DMS79 (cell line): ENCODE results near the gene SMYD3.
"Not testable (repeated sequence)": the region's sequence is repeated elsewhere in the genome, so short reads cannot be mapped to it uniquely, and the experiment has no call there.

Experiments used
- DNase-seq: peaks from one replicate; lab custom pipeline; 2025; lab: John Stamatoyannopoulos, UW

SMYD3 gene

DNA sequence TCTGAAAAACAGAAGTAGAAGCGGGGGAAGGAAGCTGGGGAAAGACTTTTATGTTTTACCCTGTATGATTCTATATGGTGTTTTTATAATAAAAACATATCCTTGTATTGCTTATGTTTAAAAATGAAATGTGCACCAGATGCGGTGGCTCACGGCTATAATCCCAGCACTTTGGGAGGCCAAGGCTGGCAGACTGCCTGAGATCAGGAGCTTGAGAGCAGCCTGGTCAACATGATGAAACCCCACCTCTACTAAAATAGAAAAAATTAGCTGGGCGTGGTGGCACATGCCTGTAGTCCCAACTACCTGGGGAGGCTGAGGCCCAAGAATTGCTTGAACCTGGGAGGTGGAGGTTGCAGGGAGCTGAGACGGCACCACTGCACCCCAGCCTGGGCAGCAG is 155.4 kb downstream of the SMYD3 start:
- DNase-seq: no peak

DNA sequence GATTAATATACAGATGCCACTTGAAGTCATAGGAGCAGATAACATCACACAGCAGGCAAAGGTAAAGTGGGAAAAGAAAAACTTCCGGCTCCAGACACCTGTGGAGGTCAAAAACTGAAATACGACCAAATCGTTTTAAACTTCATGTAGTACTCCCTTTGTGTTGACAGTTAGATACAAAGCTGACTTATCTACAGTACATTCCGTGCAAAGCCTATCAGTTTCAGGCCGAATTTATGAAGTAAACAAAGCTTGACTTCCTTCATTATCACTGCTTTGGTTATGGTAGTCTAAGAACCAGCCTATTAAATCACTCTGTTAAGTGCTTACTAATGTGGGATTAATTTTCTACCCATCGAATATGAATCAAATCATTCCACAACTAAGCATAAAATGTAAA is 156.3 kb downstream of the SMYD3 start:
- no peak for DNase-seq

DNA sequence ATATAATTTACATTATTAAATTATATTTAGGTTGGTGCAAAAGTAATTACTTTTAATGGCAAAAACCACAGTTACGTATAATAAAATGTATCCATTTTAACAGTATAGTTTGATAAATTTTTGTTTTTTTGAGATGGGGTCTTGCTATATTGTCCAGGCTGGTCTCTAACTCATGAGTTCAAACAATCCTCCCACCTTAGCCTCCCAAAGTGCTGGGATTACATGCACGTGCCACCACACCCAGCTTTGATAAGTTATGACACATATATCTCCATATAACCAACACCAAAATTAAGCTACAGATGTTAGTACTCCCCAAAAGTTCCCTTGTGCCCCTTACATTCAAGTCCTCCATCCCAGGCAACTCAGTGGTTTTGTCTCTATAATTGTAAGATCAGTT is 163.1 kb downstream of the SMYD3 start:
- no peak for DNase-seq

DNA sequence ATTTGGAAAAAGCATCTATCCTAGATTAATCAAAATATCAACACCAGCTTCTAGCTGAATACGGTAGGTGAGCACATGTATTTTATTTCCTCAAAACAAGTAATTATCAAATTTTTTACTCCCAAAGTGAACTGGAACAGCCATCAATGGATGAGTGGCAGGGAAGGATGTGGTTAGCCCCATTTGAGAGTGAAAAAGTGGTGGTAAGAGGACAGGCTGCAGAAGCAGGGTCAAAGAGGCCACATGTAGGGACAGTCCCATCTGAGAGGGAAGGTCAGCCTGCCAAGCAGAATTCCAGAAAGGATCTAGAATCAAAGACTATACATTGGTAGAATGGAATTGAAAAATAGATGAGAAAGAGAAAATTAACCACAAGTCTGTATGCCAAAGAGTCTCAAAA is 163.8 kb downstream of the SMYD3 start:
- no peak for DNase-seq

DNA sequence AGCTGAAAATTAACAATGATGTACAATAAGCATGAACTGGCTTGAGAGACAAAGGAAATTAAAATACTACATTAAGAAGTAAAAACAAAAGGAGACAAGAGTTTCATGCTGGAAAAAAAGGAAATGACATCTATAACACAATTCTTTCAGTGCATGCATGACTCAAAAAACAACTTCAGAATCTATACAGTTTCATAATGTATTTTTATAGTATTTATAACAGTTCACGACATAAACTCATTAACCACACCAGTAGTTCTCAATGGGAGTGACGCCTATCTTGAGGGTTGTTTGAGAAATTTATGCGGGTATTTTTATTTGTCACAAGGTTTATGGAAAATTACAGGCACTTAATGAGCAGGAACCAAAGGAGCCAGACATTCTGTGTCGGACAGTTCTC is 168.5 kb downstream of the SMYD3 start:
- DNase-seq: no peak

DNA sequence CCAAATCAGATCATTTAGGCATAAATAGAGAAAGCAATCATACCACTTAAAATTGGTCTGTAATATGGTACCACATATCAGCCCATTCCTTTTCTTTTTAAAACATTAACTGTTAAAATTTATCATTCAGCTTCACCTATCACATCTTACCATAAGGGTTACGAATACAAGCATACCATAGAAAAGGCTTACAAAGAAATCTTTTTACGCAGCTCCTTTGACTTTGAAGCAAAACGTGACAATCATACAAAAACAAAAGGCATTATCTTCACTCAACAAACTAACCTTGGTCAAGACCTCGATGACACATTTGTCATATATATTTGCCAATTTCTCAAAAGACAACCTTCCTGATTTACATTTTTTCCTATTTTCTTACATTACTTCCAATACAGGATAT is 169.0 kb downstream of the SMYD3 start:
- no peak for DNase-seq

DNA sequence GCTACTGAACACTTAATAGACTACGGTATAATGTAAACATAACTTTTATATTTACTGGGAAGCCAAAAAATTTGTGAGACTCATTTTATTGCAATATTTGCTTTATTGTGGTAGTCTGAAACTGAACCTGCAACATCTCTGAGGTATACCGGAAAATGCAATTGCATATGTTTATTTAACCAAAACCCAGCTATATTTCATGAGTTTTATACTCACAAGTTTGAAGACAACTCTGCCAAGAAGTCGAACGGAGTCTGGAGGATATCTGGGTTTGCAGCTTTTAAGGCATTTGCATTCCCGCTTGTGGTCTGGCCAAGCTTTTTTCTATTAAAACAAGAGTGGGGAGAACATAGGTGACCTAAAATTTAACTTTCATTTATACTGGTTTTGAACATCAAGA is 171.9 kb downstream of the SMYD3 start:
- no peak for DNase-seq

DNA sequence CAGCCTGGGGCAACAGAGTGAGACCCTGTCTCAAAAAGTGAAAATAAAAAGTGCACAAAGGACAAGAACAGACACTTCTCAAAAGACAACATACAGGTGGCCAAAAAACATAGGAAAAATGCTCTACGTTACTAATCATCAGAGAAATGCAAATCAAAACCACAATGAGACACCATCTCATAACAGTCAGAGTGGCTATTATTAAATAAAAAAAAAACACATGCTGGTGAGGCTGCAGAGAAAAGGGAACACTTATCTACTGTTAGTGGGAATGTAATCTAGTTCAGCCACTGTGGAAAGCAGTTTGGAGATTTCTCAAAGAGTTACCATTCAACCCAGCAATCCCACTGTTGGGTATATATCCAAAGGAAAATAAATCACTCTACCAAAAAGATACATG is 173.2 kb downstream of the SMYD3 start:
- DNase-seq: no peak

DNA sequence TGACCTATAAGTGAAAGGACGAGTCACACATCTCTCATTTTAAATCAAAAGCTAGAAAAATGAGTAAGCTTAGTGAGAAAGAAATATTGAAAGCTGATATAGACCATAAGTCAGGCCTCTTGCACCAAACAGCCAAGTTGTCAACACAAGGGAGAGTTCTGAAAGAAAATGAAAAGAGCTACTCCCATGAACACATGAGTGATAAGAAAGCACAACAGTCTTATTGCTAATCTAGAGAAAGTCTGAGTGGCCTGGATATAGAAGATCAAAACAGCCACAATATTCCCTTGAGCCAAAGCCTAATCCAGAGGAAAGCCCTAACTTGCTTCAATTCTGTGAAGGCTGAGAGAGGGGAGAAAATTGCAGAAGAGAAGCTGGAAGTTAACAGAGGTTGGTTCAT is 175.0 kb downstream of the SMYD3 start:
- DNase-seq: no peak

DNA sequence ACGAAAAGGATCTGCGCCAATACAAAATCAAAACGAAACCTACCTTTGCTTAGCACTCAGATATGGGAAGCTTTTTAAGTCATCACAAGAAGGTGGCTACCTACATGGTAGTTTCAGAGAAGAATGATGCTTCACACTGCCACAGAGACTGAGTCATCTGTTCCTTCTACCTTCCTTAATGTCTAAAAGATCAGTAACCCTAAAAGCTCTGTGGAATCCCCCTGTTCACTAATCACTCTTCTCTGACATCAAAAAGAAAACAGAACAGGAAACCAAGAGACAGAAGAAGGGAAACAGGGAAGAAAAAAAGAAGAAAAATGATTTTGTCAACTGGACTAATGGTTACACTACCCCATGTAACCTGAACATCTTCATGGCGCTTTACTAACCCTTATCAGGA is 177.2 kb downstream of the SMYD3 start:
- no peak for DNase-seq

DNA sequence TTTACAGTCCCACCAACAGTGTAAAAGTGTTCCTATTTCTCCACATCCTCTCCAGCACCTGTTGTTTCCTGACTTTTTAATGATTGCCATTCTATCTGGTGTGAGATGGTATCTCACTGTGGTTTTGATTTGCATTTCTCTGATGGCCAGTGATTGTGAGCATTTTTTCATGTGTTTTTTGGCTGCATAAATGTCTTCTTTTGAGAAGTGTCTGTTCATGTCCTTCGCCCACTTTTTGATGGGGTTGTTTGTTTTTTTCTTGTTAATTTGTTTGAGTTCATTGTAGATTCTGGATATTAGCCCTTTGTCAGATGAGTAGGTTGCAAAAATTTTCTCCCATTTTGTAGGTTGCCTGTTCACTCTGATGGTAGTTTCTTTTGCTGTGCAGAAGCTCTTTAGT is 177.8 kb downstream of the SMYD3 start:
- not testable (repeated sequence) for DNase-seq

DNA sequence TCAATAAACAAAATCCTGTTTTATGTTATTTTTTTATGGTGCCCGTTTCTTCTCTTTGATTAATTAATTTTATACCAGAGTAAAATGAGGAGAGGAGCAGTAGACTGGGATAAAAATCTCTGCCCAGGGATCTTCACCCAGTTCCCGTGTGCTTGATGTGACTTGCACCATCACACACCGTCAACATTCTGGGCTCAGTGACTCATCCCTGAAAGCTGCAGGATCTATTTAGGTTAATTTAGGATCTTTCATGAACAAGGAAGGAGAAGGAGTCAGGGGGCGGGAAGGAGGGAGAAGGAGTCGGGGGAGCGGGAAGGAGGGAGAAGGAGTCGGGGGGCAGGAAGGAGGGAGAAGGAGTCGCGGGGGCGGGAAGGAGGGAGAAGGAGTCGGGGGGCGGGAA is 182.4 kb downstream of the SMYD3 start:
- no peak for DNase-seq

DNA sequence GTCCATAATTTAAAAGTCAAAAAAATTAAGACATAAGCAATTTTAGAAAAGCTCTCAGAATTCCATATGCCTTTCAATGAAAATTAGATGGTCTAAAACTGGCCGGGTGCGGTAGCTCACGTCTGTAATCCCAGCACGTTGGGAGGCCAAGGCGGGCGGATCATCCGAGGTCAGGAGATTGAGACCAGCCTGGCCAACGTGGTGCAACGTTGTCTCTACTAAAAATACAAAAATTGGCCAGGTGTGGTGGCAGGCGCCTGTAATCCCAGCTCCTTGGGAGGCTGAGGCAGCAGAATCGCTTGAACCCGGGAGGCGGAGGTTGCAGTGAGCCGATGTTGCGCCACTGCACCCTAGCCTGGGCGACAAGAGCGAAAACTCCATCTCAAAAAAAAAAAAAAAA is 183.0 kb downstream of the SMYD3 start:
- DNase-seq: not testable (repeated sequence)

DNA sequence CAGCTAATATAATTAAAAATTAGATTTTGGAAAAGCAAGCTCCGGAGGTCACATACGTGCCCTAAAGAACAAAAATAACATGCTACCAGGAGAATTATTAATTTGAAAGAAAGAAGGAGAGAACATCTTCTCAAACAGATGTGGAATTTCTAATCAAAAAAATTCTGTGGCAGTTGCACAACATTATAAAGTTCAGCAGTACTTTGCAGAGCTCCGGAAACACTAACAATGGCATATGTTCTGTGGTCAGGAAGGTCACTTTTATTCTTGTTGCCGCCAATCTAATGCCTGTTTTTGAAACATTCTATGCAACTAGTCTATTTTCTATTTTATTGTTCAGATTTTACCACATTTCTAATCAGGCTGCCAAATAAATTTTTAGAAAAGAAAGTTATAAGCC is 186.8 kb downstream of the SMYD3 start:
- DNase-seq: no peak

DNA sequence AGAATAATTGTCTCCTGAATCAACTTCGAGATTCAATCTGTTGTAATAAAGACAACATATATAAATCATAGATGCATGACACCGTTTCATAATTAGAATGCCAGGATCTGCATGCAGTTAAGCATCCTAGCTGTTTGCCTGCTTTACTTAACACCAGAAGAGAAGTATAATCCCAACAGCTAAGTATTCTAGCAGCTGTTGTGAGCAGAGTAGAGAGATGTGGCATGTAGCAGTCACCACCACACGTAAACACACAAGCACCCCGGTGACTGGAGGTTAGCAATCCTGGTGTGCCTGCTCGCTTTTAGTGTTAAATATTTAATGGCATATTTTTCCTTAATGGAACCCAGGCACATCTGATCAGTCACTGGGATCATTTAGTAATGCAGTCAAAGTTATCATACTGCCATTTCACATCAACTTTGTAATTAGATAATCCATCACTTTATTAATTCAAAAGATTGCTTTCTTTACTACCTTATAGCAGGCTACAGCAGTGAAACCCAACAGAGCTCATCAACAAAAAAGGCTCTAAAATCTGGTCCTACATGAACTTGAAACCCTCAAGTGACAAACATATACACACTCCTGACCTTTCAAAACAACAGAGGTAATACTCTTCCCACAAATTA is 187.9 kb downstream of the SMYD3 start:
- DNase-seq: no peak

DNA sequence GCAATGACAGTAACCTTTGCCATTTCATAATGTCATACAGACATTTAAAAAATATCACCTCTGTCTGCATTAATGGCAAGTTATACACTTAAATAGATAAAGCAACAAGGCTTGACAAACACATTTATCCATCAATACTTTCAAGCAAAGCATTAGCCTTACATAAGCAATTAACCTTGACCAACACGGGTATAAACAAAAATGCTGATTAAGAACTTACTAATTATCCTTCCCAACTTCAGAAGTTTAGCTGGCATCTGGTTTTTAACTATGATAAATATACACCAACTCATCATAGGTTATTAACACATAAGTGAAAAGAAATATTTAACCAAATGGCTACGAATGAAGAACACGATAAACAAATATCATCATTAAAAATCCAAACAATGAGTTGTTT is 188.5 kb downstream of the SMYD3 start:
- no peak for DNase-seq

DNA sequence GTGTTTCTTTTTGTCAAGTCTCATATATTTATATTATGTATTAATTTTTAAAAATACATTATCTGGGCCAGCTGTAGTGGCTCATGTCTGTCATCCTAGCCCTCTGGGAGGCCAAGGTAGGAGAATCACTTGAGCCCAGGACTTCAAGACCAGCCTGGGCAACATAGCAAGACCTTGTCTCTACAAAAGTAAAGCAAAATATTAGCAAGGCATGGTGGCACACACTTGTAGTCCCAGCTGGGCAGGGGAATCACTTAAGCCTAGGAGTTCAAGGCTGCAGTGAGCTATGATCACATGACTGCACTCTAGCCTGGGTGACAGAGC is 189.1 kb downstream of the SMYD3 start:
- no peak for DNase-seq

DNA sequence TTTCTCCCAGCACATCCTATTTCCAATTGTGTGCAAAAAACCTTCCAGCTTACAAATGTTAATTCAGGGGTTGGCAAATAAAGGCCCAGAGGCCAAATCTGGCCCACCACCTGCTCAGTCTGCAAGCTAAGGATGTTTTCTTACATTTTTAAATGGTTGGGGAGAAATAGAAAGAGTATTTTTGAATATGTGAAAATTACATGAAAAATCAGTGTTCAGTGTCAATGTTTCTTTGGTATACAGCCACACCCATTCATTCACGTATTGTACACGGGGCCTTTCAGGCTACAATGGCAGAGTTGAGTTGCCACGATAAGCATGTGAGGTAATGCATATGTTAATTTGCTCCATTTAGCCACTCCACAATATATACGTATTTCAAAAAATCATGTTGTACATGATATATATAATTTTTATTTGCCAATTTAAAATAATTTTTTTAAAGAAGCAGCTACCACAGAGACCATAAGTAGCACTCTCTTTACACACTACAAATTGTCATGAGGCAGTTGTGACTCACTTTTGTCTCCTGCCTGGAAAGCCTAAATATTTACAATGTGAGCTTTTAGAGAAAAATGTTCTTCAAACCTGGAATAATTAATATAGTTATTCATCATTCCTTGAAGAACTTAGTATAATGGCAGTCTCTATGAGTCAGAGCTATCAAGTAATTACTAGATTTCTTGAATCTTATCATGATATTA is 189.6 kb downstream of the SMYD3 start:
- DNase-seq: no peak

DNA sequence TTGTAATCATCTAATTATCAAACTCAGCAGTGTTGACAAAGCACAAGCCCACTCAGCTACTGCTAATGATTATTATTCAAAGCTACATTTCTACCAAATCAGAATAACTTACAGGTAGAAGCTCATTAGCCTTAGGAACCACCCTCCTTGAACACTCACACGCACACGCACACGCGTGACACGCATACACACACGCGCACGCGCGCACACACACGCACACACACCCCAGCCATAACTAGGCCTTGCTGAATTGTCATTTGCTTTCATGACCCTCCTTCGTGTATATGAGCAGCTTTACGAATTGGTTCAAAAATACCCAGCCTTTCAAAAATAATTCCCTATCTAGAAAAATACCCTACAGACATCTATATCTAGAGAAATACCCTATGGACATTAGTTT is 195.6 kb downstream of the SMYD3 start:
- DNase-seq: no peak

DNA sequence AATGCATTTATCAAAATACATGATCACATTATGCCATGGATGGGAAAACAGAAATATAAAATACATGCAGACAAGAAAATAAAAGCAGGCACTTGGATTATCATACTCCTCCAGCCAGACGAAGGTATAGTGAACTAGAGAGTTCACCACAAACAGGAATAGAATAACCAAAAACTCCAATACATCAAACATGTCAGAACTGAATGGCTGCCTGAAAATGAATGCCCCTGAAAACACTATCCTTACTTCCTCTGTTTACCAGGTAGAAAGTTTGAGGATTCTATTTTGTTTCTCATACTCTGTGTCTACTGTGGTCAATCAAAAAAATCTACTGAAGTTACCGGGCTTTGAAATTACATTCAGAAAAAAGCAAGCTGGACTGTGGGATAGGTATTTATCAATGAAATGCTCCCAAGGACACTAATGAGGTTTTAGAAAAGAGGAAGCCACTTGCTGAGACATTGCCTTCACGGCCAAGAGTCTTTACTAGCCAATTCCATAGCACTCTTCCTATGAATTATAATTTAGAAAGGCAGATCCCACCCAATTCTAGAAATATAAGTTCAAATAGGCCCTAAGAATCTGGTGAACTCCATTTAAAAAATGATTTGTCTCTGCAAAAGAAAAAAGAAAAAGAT is 197.7 kb downstream of the SMYD3 start:
- DNase-seq: no peak

DNA sequence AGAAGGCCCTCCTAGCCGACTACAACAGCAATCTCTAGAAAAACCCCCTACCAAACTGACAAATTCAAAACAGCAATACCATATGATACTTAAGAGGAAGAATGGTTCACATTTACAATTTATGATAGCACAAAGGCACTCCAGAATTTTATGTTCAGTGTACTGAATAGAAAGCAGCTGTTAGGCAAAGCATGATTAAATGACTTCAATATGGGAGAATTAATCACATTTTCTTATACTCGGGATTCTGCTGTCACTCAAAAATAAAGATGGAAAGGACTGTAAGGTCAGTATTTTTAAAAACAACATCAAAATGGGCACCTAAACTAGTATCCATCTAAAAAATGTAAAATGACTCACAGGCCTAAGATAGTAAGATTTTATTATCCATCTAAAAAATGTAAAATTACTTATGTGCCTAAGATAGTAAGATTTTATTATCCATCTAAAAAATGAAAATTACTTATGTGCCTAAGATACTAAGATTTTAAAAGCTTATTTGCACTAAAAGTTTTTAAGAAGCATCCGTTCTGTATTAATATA is 198.5 kb downstream of the SMYD3 start:
- no peak for DNase-seq

DNA sequence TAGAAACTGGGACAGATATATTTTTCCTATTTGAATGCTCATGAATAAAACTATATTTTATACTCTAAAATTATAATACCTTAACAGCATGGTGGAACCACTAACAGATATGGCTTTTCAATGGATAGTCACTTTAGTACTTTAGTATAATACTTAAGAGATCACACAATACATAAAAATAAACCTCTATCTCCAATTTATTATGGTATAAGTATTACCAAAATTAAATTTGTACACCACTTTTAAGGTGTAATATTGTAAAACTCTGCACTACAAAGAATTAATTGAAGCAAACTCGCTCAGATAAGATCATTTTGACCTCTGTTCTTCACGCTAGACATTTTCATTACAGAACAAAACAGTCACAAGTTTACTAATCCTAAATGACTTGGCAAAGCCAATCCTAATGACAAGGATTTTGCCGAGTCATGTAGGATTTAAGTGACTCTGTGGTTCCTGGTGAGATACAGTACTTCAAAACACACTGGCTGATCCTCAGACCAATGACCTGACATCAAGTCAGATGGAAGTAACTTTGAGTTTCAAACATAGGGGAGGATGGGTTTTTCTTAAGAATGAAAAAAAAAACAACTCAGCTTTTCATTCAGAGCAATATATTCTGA is 200.6 kb downstream of the SMYD3 start:
- no peak for DNase-seq
